Cortex of kidney (tissue), 1 donor: Measurements from ENCODE around the gene RICTOR.
"Not testable (repeated sequence)": the region's sequence is repeated elsewhere in the genome, so short reads cannot be mapped to it uniquely, and the experiment has no call there.

ENCODE experiments used
- DNase-seq: peaks from one replicate; lab custom pipeline; 2025; lab: John Stamatoyannopoulos, UW

The RICTOR gene

DNA sequence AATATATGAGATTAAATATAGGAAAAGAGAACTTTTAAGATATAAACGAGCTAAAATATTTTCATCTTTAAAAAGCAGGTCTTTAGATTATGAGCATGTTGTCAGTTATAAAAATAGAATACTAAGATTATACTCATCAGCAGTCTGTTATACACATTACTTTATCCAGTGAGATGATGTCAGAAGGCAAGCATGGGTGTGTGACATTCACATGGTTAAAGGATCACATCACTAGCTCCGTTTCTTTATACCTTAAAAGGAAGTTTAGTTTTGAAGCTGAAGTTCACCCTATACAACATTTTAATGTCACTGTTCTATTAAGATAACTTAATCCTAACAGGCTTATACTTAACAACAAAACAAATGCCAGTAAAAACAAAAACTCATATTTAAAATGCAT, 59.6 kb downstream of the RICTOR start:
- DNase-seq = no peak

DNA sequence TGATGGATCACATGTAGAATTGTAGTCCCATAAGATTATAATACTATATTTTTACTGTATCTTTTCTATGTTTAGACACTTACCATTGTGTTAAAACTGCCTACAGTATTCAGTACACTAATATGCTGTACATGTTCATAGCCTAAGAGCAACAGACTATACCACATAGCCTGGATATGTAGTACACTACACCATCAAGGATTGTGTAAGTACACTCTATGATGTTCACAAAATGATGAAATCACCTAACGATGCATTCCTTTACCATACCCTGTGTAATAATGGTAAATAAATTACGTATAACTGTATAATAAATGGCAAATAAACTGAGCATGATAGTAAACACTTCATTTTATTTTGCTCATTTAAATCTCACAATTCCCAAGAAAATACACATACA, 60.3 kb downstream of the RICTOR start:
- no peak for DNase-seq

DNA sequence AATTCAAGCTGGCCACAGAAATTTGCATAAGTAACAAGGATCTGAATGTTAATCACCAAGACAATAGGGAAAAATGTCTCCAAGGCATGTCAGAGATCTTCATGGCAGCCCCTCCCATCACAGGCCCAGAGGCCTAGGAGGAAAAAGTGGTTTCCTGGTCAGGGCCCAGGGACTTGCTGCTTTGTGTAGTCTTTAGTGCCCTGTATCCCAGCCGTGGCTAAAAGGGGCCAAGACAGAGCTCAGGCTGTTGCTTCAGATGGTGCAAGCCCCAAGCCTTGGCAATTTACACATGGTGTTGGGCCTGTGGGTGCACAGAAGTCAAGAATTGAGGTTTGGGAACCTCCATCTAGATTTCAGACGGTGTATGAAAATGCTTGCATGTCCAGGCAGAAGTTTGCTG, 63.2 kb downstream of the RICTOR start:
- DNase-seq = not testable (repeated sequence)

DNA sequence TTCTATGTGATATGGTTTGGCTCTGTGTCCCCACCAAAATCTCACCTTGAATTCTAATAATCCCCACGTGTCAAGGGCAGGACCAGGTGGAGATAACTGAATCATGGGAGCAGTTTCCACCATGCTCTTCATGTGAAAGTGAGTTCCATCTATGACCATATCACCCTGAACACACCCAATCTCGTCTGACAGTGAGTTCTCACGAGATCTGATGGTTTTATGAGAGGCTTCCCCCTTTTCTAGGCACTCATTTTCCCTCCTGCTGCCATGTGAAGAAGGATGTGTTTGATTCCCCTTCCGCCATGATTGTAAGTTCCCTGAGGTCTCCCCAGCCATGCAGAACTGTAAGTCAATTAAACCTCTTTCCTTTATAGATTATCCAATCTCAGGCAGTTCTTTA, 64.2 kb downstream of the RICTOR start:
- DNase-seq = no peak

DNA sequence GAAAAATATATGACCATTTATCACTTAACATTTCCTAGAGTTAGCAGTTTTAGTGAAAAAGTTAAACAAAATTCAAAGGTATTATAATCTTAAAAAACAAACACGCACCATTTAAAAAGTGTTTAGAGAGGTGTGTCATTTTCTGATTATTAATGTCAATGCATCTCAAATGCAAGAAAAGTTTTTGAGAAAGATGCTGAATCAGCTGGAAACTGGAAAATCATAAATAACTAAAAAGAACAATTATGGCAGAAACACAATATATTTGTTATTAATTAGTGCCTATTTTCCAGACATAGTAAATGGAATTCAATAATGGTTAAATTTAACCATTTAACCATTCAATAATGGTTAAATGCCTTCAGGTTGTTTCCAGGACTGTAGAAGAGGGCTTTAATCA, 64.9 kb downstream of the RICTOR start:
- DNase-seq = no peak

DNA sequence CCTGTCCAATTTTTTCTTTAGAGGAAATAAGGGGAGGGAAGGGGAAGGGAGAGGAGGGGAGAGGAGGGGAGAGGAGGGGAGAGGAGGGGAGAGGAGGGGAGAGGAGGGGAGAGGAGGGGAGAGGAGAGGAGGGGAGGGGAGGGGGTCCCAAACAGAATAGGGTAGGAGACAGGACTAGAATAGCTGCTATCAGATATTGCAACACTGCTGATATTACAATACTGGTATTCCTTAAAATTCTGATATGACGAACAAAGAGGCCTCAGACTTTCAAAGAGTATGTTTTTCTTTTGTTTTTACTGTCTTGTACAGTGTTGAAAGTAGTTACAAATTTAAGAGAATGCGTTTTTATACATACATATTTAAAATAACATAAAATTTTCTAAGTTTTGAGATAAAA, 67.5 kb downstream of the RICTOR start:
- no peak for DNase-seq

DNA sequence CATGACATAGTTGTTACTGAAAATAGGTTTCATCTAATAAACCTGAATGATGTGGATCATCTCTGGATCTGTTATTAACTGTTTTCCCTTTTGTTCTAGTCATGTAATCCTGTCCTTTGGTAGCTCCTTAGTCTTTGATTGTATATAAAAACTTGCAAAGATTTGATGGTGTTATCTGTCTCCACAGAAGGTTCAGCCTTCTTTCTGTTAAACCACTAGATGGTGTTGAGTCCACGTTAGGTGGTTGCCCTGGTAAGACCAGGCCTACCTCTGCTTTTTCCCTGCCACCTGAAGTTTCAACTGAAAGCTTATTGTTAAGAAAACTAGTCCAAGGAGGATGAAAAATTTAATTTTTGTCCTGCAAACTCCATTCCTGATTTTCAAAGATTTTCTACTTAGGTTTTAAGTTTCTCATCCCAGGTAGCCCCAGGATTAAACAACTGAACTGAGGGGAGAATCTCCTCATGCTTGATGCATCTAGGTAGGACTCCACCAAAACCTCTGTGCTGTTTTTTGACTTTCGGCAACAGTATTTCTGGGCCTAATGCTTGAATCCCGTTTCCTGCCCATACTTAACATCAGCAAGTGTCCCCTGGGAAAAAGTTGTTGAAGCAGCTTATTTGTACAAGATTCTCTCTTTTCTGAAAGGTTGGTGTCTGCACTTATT, 68.5 kb downstream of the RICTOR start:
- no peak for DNase-seq

DNA sequence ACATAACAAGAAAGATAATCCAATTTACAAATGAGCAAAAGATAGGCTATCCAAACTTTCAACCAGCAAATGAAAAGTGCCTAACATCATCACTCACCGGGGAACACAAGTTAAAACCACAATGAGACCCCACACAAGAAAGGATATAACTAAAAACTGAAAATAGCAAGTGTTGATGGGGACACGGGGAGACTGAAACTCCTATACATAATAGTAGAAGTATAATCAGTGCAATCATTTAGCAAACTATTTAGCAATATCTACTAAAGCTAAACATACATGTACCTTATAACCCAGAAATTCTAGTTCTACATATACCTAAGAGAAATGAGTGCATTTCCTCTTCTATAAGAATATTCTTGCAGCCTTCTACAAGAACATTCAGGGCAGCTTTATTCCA, 72.5 kb downstream of the RICTOR start:
- no peak for DNase-seq

DNA sequence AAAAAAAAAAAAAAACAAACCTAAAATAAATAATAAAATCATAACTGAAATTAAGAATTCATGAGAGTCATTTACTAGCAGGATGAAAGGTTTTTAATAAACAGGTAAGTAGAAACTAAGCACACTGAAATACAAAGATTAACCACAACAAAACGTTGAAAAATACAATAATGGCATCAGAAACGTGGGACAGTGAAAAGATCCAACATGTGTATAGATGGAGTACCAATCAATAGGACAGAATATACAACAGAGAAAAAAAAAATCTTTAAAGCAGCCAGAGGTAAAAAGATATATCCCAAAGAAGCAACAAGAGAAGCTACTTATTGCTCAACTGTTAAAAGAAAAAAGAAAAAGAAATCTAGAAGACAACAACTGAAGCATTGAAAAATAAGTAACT, 75.2 kb downstream of the RICTOR start:
- DNase-seq = no peak

DNA sequence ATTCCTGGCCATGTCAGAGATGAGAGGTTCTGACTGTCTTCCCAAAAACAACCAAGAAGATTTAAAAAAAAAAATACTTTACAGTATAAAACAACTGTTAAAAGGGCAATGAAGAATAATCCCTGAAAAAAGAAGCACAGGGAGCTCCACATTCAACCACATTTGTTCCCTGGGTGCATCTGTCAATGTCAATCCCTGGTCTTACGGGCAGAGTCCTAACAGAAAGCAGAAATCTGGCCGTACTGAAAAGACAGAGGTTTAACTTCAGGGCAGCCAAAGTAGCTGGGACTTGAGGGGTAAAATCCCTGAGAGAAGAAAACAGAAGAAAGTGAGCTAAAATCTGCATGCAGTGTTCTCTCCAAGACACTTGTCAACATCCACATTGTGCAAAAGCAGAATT, 76.6 kb downstream of the RICTOR start:
- no peak for DNase-seq

DNA sequence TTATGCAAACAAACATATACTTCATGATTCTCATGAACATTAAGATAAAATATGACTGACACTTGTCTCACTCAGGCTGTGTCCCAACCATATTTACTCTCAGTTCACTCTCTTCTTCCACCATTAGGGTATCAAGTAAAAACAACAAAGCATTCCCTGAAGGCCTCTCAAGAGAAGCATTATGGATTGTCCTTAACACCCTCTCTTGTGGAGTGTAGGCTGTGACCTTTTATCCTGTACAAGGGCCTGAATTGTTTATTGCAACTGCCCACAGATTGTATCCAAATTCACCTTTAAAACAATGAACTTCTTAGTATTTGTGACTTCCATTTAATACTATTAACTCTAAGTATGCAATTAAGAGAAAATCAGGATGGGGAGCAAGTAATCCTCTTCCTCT, 78.1 kb downstream of the RICTOR start:
- DNase-seq = no peak

DNA sequence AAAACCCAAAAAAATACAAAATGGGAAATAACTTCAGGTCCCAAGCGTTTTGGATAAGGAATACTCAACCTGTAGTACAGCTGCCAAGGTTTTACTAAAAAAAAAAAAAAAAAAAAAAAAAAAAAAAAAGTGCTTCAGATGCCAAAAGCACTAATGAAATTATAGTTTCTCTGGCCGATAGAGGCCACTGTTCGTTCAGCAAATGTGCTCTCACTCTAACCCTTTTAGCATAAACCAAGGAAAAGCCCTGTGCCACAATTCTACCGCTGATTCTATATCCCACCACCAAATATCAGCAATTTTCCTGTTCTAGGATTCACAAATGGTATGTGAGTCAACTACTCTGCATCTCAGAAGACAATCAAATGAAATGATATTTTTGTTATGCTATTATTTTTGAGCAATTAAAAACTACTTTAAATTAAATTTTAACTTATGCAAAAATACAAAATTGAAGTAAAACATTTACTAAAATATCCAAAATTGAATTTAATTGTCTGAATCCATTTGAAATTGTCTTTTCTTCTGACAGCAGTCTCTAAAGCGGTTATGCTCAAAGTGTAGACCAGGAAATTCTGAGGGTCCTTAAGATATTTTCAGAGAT, 79.8 kb downstream of the RICTOR start:
- no peak for DNase-seq

DNA sequence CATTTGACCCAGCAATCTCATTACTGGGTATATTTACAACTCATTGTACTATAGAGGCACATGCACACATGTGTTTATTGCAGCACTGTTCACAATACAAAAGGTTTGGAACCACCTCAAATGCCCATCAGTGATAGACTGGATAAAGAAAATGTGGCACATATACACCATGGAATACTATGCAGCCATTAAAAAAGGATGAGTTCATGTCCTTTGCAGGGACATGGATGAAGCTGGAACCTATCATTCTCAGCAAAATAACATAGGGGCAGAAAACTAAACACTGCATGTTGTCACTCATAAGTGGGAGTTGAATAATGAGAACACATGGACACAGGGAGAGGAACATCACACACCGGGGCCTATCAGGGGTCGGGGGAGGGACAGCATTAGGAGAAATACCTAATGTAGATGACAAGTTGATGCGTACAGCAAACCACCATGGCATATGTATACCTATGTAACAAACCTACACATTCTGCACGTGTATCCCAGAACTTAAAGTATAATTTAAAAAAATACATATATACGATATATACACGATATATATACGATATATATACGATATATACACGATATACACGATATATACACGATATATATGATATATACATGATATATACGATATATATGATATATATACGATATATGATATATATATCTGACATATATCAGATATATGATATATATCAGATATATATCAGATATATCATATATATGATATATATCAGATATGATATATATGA, 84.1 kb downstream of the RICTOR start:
- DNase-seq = not testable (repeated sequence)

DNA sequence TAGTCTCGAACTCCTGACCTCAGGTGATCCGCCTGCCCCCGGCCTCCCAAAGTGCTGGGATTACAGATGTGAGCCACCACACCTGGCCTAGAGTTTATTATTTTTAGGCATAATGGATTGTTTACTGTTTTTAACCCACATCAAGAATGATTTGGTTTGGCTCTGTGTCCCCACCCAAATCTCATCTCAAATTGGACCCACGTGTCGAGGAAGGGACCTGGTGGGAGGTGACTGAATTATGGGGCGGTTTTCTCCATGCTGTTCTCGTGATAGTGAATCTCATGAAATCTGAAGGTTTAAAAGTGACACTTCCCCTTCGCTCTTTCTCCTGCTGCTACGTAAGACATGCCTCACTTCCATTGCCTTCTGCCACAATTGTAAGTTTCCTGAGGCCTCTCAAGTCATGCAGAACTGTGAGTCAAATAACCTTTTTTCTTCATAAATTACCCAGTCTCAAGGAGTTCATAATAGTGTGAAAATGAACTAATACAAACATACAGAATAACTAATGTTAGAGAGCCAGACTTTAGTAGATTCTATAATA, 88.2 kb downstream of the RICTOR start:
- no peak for DNase-seq

DNA sequence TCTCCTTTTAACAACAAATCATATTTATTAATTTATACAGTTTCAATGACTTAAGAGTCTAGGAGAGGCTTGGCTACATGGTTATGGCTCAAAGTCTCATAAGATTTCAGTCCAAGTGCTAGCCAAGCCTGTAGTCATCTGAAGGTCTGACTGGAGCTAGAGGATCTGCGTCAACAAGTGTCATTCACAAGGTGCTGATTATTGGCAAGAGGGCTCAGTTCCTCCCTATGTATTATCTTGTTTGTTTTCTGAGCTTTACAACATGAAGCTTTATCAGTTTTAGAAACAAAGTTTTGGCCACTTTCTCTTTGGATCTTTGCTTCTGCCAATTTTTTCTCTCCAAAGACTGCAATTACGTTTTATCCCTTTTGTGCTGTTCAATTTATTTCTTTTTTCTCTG, 94.7 kb downstream of the RICTOR start:
- no peak for DNase-seq

DNA sequence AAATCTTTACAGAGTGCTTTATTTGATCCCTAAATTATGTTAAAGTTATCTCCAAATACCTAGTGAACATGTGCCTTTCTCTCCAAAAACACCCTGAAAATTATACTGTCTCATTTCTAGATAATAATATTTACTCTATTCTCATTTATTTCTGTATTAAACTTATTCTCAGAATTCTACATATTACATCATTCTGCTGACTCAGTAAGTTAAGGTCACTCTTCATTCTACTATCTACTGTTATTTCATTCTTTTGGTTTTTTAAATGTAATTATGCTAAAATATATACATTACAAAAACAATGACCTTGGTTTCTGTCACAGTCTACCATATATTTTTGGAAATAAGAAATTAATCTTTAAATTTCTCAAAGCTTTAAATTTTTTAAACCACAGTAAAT, 96.2 kb downstream of the RICTOR start:
- no peak for DNase-seq

DNA sequence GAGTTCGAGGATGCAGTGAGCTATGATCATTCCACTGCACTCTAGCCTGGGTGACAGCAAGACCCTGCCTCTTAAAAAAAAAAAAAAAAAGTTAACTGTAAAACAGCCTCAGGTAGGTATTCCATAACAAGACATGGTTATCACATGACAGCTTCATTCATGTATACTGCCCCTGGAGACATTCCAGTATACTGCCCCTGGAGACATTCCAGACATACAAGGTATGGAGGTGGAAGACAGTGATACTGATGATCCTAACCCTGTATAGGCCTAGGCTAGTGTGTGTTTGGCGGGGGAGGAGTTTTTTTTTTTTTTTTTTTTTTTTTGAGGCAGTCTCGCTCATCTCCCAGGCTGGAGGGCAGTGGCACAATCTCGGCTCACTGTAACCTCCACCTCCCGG, 105.5 kb downstream of the RICTOR start:
- no peak for DNase-seq

DNA sequence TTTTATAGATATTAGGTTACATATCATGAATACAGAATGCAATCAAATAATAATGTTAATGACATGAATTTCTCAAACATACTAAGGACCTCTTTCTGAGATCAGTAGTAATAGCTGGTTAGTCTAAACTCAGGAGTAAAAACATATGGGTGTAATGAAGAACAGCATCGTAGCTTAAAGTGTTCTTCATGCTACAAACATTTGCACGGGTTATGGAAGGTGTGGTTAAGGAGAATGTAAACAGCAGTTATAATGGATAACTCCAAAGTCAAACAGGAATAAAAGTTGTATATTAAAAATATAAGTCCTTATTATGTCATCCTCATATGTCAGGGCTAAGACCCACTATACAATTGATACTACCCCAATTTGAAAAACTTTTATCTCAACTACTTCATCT, 112.5 kb downstream of the RICTOR start:
- DNase-seq = no peak

DNA sequence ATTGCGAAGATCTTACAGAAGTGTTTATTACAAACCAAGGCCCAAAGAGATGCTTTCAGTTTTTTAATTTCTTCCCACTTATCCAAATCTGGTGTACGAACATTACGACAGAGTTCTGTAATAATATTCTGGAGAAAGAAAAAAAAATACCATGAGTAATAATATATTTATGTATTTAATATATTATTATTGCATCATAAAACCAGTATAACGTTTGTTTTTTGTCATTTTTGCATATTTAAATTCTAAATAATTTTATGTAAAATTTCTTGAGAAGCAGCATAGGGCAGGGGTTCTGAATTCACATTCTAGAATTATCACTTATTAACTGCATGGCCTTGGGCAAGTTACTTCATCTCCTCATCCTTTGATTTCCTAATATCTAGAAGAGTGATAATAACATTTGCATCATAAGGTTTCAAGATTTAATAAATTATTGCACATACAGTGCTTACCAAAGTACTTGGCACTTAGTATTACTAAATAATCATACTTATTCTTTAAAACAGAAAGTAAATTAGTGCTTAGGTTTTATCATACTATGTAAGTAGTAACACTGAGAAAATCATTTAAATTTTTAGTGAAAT, 120.7 kb downstream of the RICTOR start:
- no peak for DNase-seq

DNA sequence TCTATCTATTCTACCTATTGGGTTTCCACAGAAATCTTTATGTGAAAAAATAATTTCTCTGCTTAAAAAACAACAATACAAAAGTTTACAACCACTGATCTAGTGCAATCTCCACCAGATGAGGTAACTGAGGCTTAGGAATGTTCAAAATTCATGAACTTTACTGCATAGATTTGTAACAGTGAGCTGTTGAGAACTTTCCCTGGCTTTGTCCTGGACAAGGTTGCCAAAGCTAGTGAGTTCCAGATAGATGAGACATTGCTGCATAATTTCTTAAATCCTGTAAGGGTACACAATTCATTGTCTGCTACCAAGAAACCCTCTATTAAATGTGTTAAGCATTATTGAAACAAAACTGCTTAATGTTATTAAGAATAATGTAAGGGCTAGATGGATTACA, 125.7 kb downstream of the RICTOR start:
- DNase-seq = no peak

DNA sequence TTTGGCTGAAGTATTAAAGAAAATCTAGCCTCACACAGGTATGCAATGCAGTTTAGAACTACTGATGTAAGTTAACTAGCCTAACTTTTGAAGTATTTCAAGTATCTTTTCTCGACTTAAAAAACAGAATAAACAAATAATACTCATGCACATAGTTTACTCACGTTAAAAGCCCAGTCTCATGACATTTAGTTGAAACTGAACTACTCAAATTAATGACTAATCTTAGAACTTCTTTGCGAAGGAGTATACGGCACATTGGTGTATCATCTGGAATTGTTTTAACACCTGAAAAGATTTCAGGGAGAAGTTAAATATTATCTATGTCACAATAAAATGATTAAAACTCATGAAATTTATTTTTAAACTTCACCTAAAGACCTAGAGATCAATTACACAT, 129.9 kb downstream of the RICTOR start:
- DNase-seq = no peak

DNA sequence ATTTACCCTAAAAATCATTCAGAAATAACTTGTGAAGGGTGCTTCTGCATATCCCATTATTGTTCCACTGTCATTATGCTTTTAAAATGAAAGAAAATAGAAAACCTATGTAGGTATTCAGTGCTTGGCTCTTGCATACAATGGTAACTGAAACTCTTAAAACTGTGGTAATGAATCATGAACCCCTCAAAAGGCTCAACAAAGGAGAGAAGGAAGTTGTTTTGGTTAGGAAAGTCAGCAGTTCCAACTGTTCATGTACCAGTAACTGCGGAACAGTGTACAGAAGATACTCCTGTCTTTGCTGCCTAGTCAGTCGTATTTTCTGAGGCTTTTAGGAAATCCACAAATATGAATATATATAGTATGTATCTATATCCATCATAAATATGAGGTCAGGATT, 132.3 kb downstream of the RICTOR start:
- DNase-seq = no peak
